Caco-2 (cell line): ENCODE results near the gene VILL. TPM values are rescaled to one million over a fixed set of nuclear protein-coding genes. Genes with fewer than 3 reads are reported as not detected.
A peak's percentile ranks its signal among the peaks of the same experiment; 100 is the strongest.

Source experiments
- BruUV-seq: library from RNA; stranded (reverse); fragments of 400-500 nt; replicated peaks from 2 replicates; lab custom pipeline; 2021; lab: Mats Ljungman, UMichigan
- CTCF ChIA-PET: fragments of 300-600 bp; sonication (Branson Sonifier 250); formaldehyde crosslinking; loops from one replicate; lab custom pipeline; 2022; ENCODE audit warnings: antibody characterized with exemption; lab: Charles Lee
- POLR2A ChIA-PET: fragments of 300-600 bp; sonication (Branson Sonifier 250); formaldehyde crosslinking; loops from one replicate; lab custom pipeline; 2022; ENCODE audit warnings: antibody characterized with exemption; lab: Charles Lee
- DNase-seq, 2 experiments: peaks; one replicate each; pipeline versions ENCODE4 v3.0.0 to v3.0.0-alpha.2; 2020 to 2022
- H3K27me3 ChIP-seq: replicated peaks from 2 replicates; pipeline ENCODE4 v1.6.0; 2011; ENCODE audit warnings: low read length; ENCODE audit not compliant: control insufficient read depth, insufficient read depth
- H3K36me3 ChIP-seq: 2 replicates; pipeline ENCODE4 v1.5.1; 2011; ENCODE audit warnings: low read length; ENCODE audit not compliant: control insufficient read depth, insufficient read depth
- H3K4me1 ChIP-seq: fragments of 250-450 bp; sonication (Bioruptor Pico); 2 replicates; pipeline ENCODE4 v1.5.1; 2020; ENCODE audit warnings: mild to moderate bottlenecking
- H3K4me3 ChIP-seq: 2 replicates; pipeline ENCODE4 v1.5.1; 2011; ENCODE audit warnings: low read depth, mild to moderate bottlenecking, control low read depth, low read length
- H3K9me3 ChIP-seq: fragments of 250-450 bp; sonication (Bioruptor Pico); 2 replicates; pipeline ENCODE4 v1.5.1; 2020; ENCODE audit warnings: mild to moderate bottlenecking, moderate library complexity
- H3K27ac Mint-ChIP-seq: one replicate; pipeline ENCODE4 v1.8.0; 2022; ENCODE audit warnings: mixed read lengths; ENCODE audit not compliant: unreplicated experiment
- H3K27me3 Mint-ChIP-seq: one replicate; pipeline ENCODE4 v1.8.0; 2022; ENCODE audit warnings: mixed read lengths; ENCODE audit not compliant: insufficient read depth, unreplicated experiment
- H3K36me3 Mint-ChIP-seq: one replicate; pipeline ENCODE4 v1.8.0; 2022; ENCODE audit warnings: mild to moderate bottlenecking, mixed read lengths; ENCODE audit not compliant: insufficient read depth, unreplicated experiment
- H3K4me1 Mint-ChIP-seq: one replicate; pipeline ENCODE4 v1.8.0; 2022; ENCODE audit warnings: low read depth, mixed read lengths; ENCODE audit not compliant: unreplicated experiment
- H3K4me3 Mint-ChIP-seq: one replicate; pipeline ENCODE4 v1.8.0; 2022; ENCODE audit warnings: mild to moderate bottlenecking, moderate library complexity, mixed read lengths; ENCODE audit not compliant: unreplicated experiment
- H3K9me3 Mint-ChIP-seq: one replicate; pipeline ENCODE4 v1.8.0; 2022; ENCODE audit warnings: mixed read lengths; ENCODE audit not compliant: unreplicated experiment
- CTCF ChIP-seq, 2 experiments: fragments of 200-600 bp in 1 of 2; IDR thresholded peaks; 1 replicate in 1 of 2; 2 replicates in 1 of 2; pipeline versions ENCODE4 v1.5.1 to v1.8.0; 2011 to 2022; ENCODE audit warnings: antibody characterized with exemption in 1 of 2, control low read depth in 1 of 2, inconsistent platforms in 1 of 2, low read depth in 1 of 2, low read length in 1 of 2, mild to moderate bottlenecking in 1 of 2, moderate library complexity in 1 of 2; ENCODE audit not compliant: insufficient read depth in 1 of 2, severe bottlenecking in 1 of 2, unreplicated experiment in 1 of 2
- intact Hi-C: fragments of 100-400 bp; cut with micrococcal nuclease; formaldehyde crosslinking; loops from one replicate; pipeline ENCODE4 v1.10.0; 2022; ENCODE audit not compliant: unreplicated experiment
- total RNA-seq: library from RNA; stranded (reverse); gene quantifications from 2 replicates; pipeline ENCODE4 v1.2.3, GENCODE V29; 2022

The VILL gene
- total RNA-seq, 1 experiment from 2014 or later: 11.7 TPM

- H3K27me3 Mint-ChIP-seq: no peaks in the 10 kb centered on the region
- no peaks in the 10 kb centered on the region for H3K9me3 ChIP-seq
- TF ChIP-seq CTCF (IDR thresholded peaks at IDR 0.05; ENCODE audit: insufficient read depth in 1 of 2, low read depth in 1 of 2, low read length in 1 of 2, severe bottlenecking in 1 of 2, unreplicated experiment in 1 of 2): no peak
- peak overlapping the region; percentile 83 for H3K27ac Mint-ChIP-seq
- no peak overlapping the region for H3K4me3 ChIP-seq
- no peaks in the 10 kb centered on the region for H3K9me3 Mint-ChIP-seq
- DNase-seq: no peak
- peaks cover 49% of the 10 kb centered on the region for H3K4me1 Mint-ChIP-seq
- H3K36me3 Mint-ChIP-seq: peaks cover 53% of the 10 kb centered on the region
- POLR2A ChIA-PET: interaction anchor here (0.5 kb wide), 1 partner anchor 151 kb away, joined by 3 read pairs; the partner anchor contains the start of gene ACAA1
- intact Hi-C loops: no loop called here
- 0 out of 2 replicates have a peak, but pooled peaks cover 1% of the 10 kb centered on the region for H3K36me3 ChIP-seq
- no TSS peak for BruUV-seq
- peaks cover 76% of the 10 kb centered on the region for H3K4me1 ChIP-seq
- peak overlapping the region; percentile 59 for H3K4me3 Mint-ChIP-seq
- H3K27me3 ChIP-seq: no peaks in the 10 kb centered on the region
- CTCF ChIA-PET: interaction anchor here (0.6 to 3.2 kb wide), 5 partner anchors 11 to 26 kb away, joined by 4 to 13 read pairs (median 7); no protein-coding TSS in a partner anchor
These were observed 4.8 kb upstream of the VILL start for GRCh38 chr3:37985637-37986320.

- CTCF ChIA-PET: interaction anchor here (1.7 to 3.2 kb wide), 3 partner anchors 10 to 22 kb away, joined by 7 to 13 read pairs (median 12); no protein-coding TSS in a partner anchor
- H3K27ac Mint-ChIP-seq: peak overlapping the region; percentile 83
- H3K4me1 Mint-ChIP-seq: peaks cover 58% of the 10 kb centered on the region
- POLR2A ChIA-PET: no interaction called here
- BruUV-seq: TSS peak; percentile 70
- peaks cover 47% of the 10 kb centered on the region for H3K36me3 Mint-ChIP-seq
- H3K27me3 Mint-ChIP-seq: no peaks in the 10 kb centered on the region
- Histone ChIP-seq H3K4me3 (peak overlapping the region; percentile 13), H3K4me1 (peaks cover 78% of the 10 kb centered on the region), H3K9me3 (no peaks in the 10 kb centered on the region), H3K27me3 (no peaks in the 10 kb centered on the region), H3K36me3 (0 out of 2 replicates have a peak, but pooled peaks cover under 1% of the 10 kb centered on the region)
- TF ChIP-seq CTCF (IDR thresholded peaks at IDR 0.05; ENCODE audit: insufficient read depth in 1 of 2, low read depth in 1 of 2, low read length in 1 of 2, severe bottlenecking in 1 of 2, unreplicated experiment in 1 of 2): peak in 1 of 2 experiments; percentile 24
- H3K4me3 Mint-ChIP-seq: peak overlapping the region; percentile 59
- peak; percentile 96 to 98 for DNase-seq
- H3K9me3 Mint-ChIP-seq: no peaks in the 10 kb centered on the region
- intact Hi-C loops: no loop called here
These were observed 3.9 kb upstream of the VILL start for GRCh38 chr3:37986479-37987314.

GRCh38 chr3:37987315-37987697 is 3.3 kb upstream of the VILL start:
- Histone ChIP-seq H3K4me1 (peaks cover 81% of the 10 kb centered on the region), H3K9me3 (no peaks in the 10 kb centered on the region), H3K36me3 (no peaks in the 10 kb centered on the region), H3K4me3 (no peak overlapping the region), H3K27me3 (no peaks in the 10 kb centered on the region)
- intact Hi-C loops: no loop called here
- TF ChIP-seq CTCF (IDR thresholded peaks at IDR 0.05; ENCODE audit: insufficient read depth in 1 of 2, low read depth in 1 of 2, low read length in 1 of 2, severe bottlenecking in 1 of 2, unreplicated experiment in 1 of 2): no peak
- DNase-seq: no peak
- Mint-ChIP-seq H3K9me3 (no peaks in the 10 kb centered on the region), H3K27ac (peak overlapping the region; percentile 83), H3K36me3 (peaks cover 51% of the 10 kb centered on the region), H3K4me1 (peaks cover 63% of the 10 kb centered on the region), H3K4me3 (peak overlapping the region; percentile 59), H3K27me3 (no peaks in the 10 kb centered on the region)
- BruUV-seq: TSS peak; percentile 24
- CTCF ChIA-PET: interaction anchor here (1.7 to 3.2 kb wide), 3 partner anchors 10 to 23 kb away, joined by 7 to 13 read pairs (median 12); no protein-coding TSS in a partner anchor
- POLR2A ChIA-PET: interaction anchor here (0.6 kb wide), 1 partner anchor 10 kb away, joined by 4 read pairs; no protein-coding TSS in a partner anchor
